DMS53 (cell line): ENCODE data around the gene HOXC6.

Experiments used
- DNase-seq: peaks from one replicate; lab custom pipeline; 2025; lab: John Stamatoyannopoulos, UW

HOXC6 gene

DNA sequence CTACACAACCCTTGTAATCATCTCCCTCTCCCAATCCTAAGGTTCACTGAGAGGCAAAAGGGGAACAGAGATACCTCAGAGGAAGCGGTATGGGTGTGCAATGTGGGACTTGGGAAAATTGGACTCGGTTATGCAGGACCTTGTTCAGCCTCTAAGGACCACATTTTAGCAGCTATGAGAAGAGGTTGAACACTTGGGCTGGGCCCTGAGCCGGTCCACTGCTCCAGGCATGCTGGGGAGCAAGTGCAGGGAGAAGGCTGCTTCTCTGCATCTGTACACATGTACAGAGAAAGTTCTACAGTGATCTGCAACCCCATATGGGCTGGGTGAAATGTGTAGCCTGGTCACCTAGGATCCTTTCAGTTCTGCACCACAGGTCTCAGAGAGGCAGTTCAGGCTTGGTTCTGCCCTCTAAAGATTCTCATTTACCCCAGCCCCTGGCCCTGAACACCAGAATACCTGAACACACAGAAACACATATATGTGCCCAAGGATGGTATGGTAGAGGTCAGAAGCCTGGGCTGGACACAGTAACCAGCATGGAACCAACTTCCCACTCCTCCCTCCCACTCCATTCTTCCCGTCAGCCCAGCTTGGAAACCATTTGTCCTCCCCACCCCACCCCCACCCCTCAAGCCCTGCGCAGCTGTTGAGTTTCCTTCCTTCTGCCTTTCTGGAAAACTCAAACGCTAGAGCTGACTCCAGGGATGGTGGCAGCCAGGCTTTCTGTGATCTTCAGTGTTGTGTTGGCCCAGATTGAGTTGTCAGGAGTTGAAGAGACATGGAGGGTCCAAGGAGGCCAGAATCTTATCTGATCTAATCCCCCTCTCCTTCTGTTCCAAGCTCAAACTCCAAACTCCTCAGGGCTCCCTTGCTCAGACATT is 15.0 kb downstream of the HOXC6 start:
- no peak for DNase-seq

DNA sequence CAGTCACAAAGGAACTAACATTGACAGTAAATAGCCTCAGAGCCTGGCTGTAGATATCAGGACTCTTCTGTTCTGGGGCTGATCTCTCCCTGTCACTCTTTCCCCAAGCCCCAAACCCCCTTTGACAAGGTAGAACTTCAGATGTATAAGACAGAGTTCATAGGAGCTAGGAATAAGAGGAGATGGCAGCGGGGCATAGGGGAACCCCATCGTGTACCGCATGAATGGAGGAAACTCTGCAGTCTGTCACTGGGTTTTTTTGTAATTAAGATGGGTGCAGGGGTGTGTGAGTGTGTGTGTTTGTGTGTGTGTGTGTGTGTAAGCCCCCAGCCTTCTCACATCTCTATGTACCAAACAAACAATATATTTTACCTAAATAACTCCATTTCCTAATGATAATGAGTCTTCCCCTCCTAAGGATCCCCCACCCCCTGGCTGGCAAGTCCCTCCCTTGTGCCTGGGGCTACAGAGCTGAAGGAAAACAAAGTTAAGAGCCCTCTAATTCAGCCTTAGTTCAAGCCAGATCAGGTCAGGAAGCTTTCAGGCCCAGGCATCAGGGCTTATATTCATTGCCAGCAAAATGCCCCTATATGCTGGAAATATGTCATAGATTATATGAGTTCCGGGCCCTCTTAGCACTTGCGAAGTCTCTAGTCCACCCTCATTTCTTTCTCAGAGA is 16.3 kb downstream of the HOXC6 start:
- no peak for DNase-seq

DNA sequence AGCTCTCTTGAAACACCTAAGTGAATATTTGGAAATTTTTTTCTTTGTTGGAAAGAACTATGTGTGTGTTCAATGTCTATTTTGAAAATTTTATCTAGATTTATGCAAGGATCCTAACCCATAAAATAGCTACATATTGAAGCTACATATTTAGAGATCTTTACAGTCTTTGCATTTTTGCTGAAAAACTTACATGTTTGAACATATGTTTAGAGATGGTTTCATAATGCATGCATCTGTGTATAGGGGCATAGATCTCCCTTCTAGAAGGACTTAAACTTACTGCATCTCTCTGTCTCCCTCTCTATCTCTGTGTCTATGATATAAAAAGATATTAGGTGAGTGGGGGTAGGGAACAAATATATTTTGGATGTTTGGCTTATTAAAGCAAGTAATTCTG is 17.2 kb downstream of the HOXC6 start:
- DNase-seq, result no peak

DNA sequence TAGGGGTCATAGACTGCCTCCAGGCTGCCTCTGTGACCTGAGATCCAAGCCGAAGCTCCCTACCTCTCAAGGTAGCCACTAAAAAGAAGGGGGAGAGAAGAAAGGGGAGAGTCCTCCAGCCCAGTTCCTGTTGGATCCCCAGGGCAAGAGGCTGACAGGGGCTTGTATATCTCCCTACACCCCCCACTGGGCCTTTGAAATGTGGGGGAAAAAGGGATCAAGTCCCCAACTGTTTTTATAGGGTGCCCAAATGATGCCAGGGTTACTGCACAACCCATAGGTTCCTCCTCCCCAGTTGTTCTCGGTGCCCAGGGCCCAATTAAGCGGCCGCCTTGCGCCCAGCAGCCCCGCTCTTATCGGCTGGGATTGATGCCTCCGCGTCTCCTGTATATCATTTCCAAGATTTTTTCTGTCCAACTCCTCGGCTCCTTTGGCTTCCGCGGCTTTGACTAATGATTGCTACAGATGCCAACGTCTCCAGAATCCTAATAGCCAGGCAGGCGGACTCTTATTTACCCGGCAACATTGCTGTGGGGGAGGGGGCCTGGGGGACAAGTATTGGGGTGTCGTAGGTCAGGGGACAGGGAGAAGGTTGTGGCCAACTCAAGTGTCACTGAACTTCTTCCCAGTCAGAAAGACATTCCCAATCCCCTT is 17.8 kb downstream of the HOXC6 start:
- DNase-seq, result no peak

DNA sequence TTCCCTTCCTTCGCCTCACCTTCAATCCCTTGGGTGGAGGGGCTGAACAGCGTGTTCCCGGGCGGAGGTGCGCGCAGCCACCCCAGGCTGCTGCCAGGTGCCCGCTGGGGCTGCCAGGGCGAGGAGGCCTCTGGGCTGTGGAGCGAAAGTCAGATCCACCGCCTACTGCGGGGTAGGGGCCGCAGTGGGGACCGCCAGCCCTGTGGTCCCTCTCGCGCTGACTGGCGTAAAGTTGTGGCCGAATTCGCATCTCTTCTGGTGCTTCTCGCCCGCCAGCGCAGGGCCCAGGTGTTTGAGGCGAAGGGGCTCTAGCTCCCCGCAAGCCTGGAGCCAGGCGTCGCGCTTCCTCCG is 18.5 kb downstream of the HOXC6 start:
- DNase-seq, result no peak

DNA sequence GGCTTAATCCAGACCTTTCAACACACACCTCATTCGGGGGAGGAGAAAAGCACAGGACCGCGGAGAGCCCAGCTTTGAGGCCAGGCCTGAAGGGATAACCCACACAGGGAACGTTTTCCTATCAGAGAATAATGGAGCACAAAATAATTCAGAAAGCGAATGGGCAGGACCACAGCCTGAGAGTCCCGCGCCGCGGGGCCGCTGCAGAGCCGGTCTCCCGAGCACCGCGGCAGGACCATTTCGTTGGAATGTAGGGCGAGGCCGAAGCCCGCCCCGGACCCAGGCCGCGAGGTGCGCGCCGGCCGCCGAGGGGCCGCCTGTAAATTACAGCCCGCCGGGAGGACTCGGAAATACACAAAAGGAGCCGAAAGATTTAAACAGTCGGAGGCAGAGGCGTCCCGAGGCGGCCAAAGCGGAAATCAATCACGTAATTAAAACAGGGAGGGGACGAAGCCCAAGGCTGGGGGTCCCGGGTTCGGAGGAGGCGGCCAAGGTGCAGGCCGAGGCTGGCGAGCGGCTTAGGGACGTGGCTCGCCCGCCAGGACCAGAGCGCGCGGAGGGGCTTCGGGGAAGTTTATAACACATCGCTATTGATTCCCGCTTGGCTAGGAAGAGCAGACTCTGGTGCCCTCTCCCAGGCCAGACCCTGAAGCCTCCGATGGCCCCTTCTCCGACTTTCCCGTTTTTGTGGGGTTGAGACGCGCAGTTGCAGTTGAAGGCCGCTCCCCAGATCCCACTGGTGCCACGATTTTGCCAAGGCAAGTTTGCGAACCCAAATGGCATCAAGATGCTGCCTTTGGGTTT is 19.1 kb downstream of the HOXC6 start:
- no peak for DNase-seq

DNA sequence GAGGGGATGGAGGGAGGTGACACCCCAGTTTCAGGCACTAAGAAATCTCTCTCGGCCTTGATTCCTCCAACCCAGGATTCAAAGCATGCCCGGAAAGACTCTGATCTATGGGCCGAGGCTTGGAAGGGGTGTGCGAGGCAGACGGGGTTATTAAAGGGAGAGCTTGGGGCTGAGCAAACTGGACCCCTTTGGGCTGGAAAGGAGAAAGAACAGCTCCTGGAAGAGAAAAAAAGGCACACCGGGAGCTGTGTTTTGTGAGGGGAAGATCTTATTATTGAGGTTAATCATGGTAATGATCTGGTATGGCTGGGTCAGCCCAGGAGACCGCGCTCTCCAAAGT is 19.7 kb downstream of the HOXC6 start:
- DNase-seq, result no peak

DNA sequence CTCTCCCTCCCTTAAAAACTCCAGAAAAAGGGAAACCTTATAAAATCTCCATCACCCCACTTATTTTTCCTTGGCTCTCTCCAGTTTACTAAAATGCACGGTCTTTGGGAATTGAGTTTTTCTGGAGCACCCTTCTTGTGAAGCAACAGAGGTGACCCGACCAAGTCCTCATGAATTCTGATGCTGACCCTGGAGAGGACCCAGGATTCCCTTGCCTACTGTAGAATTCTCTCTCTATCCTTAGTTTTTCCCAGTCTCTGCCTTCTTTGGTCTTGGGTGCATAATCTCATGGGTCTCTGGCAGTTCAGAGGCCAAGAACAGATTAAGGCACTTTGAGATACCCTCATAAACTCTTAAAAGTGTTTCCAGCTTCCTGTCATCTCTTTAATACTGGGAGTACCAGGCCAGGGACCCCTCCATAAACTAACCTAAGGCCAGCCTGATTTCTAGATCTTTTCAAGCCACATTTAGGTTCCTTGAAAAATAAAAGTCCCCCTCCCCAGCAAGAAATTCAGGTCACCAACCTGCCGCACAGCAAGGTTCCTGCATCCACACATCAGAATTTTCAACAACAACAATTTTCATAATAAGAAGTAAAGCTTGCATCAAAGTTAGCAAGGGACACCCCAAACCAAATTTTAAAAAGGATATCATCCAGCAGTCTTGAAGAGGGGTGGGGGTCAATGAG is 20.3 kb downstream of the HOXC6 start:
- DNase-seq, result no peak

DNA sequence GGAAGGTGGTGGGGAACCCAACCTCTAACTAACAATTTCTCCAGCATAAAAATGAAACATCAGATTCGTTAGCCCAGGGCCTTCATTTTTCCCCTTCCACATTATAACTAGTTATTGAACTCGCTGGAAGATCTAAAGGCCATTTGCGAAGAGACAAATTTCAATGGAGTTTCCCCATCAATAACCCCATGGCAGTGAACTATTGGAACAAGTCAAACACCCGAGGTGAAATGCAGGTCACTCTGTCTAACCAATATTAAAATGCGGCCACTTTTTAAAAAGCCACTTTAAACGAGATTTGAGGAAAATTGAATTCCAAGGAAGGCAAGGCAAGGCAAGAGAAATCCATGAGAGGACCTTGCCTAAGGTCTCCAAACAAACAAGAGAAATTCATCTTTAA is 20.9 kb downstream of the HOXC6 start:
- no peak for DNase-seq

DNA sequence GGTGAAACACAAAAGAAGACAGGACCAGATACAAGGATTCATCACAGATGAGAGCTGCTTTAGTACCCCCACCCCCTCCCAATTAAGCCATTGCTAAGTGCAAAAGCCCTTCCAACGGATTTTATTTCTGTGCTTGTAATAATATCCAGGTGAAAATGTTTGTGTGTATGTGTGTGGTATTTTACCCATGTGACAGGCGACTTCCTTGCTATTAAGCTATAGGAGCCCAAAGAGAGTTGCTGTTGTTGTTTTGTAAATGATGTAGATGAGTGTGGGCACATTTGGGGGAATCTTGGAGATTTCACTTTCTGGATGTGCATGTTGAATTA is 22.2 kb downstream of the HOXC6 start:
- DNase-seq, result no peak

DNA sequence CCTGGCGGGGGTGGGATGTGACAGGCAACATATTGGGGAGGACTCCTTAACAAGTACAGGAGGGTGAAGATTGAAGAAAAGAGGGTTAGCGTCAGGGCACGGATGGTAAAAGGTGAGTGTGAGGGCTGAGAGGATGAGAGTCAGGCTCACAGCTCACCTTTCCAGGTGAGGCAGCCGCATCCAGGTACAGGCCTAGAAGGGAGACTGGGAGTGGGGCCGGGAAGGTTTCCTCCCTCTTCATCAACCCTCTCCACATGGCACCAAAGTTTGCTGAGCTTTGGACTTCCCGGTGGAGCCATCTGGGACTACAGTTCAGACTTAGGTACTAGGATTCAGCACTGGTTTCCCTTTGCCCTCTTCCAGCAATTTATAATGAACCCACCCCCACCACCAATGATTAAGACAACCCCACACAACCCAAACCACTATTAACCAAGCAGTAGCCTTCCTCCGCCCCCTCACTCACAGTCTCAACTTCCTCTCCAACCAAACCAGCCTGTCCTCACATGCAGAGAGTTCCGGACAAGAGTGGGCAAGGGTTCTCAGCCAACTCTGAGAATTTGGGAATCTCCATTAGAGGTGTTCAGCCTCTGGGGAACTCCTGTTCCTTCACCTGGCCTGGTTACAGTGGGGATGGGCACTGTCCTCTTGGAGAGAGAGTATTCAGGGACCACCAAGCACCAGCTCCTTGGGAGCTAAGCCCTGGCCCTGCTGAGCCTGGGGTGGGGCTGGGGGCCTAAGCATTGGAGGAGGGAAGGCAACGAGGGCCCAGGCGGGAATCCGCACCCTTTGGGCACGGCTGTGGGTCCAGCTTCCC is 23.0 kb downstream of the HOXC6 start:
- no peak for DNase-seq

DNA sequence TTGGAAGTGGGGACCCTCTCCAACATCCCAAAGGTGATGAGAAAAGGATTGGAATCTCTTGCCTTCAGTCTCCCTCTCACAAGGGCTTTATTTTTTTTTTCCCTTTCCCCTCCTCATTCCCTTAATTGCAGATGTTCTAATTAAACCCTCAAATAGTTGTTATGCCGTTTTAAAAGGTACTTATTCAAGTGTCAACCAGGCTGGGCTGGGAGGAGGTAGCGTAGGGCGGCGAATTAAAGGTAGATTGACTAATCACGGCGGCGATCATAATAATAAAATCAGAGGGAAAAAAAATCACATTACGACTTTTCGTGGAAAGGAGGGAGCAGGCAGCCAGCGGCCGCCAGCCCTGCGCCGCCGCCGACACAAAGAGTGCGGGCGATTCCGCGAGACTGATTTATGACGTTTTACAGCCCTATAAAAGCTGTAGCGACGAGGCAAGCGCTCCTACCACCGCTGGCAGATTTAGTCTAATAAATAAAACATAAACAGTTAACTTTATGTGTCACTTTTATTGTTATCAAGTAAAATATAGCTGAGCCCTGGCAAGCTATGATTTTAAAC is 23.7 kb downstream of the HOXC6 start:
- DNase-seq, result no peak

DNA sequence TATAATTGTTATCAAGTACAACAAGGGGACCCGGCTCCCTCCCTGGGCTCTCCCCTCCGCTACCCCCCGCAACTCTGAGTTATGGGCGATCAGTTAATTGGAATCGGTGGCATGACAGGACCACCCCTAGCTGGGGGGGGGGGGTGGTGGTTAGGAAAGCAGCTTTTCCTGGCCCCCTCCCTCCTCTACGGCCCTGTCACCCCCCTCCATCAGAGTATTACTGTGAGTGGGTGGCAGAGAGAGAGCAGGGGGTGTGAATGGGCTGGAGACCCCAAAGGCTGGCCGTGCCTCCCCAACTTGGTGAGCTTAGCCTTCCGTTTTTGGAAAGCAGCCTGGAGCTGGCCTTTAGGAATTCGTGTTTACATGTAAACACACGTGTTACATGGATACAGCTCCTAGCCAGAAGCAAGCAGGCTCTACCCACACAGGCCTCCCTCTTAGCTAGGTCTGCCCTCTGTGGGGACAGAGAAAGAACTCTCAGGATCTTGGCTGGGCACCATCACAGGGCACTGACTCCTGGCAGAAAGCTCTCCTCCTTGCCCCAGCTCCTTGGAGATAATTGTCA is 24.3 kb downstream of the HOXC6 start:
- no peak for DNase-seq

DNA sequence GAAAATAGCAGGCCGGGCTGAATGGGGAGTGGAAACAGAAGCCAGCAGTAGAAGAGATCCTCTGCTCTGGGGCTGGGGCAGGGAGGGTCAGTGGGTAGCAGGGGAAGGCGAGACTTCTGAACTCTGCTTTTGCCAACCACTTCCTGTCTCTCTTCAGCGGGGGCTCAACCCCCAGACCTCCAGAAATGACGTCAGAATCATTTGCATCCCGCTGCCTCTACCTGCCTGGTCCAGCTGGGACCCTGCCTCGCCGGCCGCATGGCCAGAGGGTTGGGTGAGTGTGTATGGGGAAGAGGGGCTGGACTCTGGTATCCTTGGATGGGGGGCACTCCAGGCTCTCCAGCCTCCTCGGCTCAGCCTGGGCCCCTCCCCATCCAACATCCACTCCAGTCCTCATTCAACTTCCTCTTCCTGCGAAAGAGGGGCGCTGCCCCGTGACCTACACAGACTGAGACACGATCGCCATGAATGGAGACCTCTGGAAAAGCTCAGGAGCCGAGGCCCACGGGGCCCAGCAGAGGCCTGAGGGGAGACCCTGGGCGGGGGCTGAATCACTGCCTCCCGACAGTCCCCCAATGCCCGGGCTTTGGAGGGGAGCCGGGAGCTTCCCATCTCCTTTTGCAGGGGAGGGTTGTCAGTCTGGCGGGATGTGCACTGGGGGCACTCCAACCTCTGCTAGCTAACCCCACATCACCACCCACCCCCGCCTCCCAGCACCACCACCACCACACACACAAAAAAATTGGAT is 24.9 kb downstream of the HOXC6 start:
- DNase-seq, result no peak

DNA sequence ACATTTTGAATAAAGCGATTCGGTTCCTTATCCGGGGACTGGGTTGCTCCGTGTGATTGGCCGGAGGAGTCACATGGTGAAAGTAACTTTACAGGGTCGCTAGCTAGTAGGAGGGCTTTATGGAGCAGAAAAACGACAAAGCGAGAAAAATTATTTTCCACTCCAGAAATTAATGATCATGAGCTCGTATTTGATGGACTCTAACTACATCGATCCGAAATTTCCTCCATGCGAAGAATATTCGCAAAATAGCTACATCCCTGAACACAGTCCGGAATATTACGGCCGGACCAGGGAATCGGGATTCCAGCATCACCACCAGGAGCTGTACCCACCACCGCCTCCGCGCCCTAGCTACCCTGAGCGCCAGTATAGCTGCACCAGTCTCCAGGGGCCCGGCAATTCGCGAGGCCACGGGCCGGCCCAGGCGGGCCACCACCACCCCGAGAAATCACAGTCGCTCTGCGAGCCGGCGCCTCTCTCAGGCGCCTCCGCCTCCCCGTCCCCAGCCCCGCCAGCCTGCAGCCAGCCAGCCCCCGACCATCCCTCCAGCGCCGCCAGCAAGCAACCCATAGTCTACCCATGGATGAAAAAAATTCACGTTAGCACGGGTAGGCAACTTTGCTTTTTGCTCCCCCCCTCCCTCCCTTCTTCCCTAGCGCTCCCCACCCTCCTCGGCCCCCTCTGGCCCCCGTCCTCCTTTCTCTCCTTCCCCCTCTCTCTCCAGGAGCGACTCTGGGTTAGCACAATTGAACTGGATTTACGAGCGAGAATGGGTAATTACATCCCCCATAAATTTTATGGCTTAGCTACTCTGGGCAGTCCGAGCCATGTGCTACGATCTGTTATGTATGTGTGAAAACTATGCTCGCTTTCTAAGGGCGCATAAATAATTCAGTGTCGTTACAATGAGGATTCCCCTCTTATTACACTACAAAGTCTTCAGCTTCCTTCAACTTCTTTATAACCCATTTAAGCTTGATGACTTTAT is 25.8 kb downstream of the HOXC6 start, which contains the start of gene HOXC4:
HOXC4 (plus strand) TSS at position 85 of the 991 bp plus-strand sequence; CDS start at position 173, 88 bp downstream.
- DNase-seq, result peak; percentile 26

DNA sequence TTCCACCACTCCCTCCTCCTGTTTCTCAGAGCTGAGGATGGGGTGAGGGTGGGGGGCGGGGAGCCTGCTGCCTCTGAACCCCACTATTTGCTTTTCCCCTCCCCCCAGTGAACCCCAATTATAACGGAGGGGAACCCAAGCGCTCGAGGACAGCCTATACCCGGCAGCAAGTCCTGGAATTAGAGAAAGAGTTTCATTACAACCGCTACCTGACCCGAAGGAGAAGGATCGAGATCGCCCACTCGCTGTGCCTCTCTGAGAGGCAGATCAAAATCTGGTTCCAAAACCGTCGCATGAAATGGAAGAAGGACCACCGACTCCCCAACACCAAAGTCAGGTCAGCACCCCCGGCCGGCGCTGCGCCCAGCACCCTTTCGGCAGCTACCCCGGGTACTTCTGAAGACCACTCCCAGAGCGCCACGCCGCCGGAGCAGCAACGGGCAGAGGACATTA is 26.5 kb downstream of the HOXC6 start:
- no peak for DNase-seq

DNA sequence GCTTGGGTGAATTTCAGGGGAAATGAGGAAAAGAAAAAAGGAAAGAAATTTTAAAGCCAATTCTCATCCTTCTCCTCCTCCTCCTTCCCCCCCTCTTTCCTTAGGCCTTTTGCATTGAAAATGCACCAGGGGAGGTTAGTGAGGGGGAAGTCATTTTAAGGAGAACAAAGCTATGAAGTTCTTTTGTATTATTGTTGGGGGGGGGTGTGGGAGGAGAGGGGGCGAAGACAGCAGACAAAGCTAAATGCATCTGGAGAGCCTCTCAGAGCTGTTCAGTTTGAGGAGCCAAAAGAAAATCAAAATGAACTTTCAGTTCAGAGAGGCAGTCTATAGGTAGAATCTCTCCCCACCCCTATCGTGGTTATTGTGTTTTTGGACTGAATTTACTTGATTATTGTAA is 27.3 kb downstream of the HOXC6 start:
- no peak for DNase-seq

DNA sequence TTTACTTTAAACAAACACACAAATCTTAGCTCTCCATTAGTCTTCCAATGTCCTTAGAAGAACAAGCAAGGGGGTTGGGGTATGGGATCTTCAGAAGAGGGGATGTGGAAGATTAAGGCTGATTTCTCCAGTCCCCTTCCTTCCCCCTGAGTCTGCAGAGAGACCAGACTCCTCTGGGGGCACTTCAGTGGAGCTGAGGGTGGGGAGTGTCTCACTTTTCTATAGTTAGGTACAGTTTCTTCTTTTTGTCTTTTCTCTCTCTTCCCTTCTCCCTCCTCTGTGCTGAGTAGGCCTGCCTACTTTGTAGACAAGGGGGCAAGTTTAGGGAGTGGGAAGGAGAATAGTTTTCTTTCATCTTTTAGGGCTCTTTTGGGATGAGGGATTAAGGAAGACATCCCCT is 27.9 kb downstream of the HOXC6 start:
- no peak for DNase-seq
